ENCODE data around the gene AHCYL2. TPM values are rescaled to one million over a fixed set of nuclear protein-coding genes. Genes with fewer than 3 reads are reported as not detected.
"Not testable (repeated sequence)": the region's sequence is repeated elsewhere in the genome, so short reads cannot be mapped to it uniquely, and the experiment has no call there.

The AHCYL2 gene
- polyA plus RNA-seq, 4 donors, result 26.4 to 30.5 (median 29.7) TPM

- DNase-seq (ENCODE audit: low read depth in 4 of 4, low spot score in 3 of 4), result no peak
Measured at GRCh38 chr7:129240119-129240820, 15.4 kb downstream of the AHCYL2 start.

- DNase-seq (ENCODE audit: low read depth in 4 of 4, low spot score in 3 of 4), result no peak
Measured at GRCh38 chr7:129244220-129244619, 19.4 kb downstream of the AHCYL2 start.

- no peak for DNase-seq (ENCODE audit: low read depth in 4 of 4, low spot score in 3 of 4)
Measured at GRCh38 chr7:129245533-129245932, 20.7 kb downstream of the AHCYL2 start.

- DNase-seq (ENCODE audit: low read depth in 4 of 4, low spot score in 3 of 4), result no peak
Measured at GRCh38 chr7:129247087-129247486, 22.3 kb downstream of the AHCYL2 start.

- no peak for DNase-seq (ENCODE audit: low read depth in 4 of 4, low spot score in 3 of 4)
Measured at GRCh38 chr7:129252128-129252527, 27.3 kb downstream of the AHCYL2 start.

- DNase-seq (ENCODE audit: low read depth in 4 of 4, low spot score in 3 of 4), result not testable (repeated sequence)
Measured at GRCh38 chr7:129252603-129253002, 27.8 kb downstream of the AHCYL2 start.

GRCh38 chr7:129255800-129256199 lies 31.0 kb downstream of the AHCYL2 start:
- no peak for DNase-seq (ENCODE audit: low read depth in 4 of 4, low spot score in 3 of 4)

- DNase-seq (ENCODE audit: low read depth in 4 of 4, low spot score in 3 of 4), result no peak
Measured at GRCh38 chr7:129256221-129256620, 31.4 kb downstream of the AHCYL2 start.

GRCh38 chr7:129257168-129257567 lies 32.3 kb downstream of the AHCYL2 start:
- DNase-seq (ENCODE audit: low read depth in 4 of 4, low spot score in 3 of 4), result no peak

GRCh38 chr7:129258649-129259389 lies 34.0 kb downstream of the AHCYL2 start:
- DNase-seq (ENCODE audit: low read depth in 4 of 4, low spot score in 3 of 4), result no peak

GRCh38 chr7:129262324-129262723 lies 37.5 kb downstream of the AHCYL2 start:
- DNase-seq (ENCODE audit: low read depth in 4 of 4, low spot score in 3 of 4), result no peak

- DNase-seq (ENCODE audit: low read depth in 4 of 4, low spot score in 3 of 4), result no peak
Measured at GRCh38 chr7:129263168-129263567, 38.3 kb downstream of the AHCYL2 start.

GRCh38 chr7:129264534-129264933 lies 39.7 kb downstream of the AHCYL2 start:
- DNase-seq (ENCODE audit: low read depth in 4 of 4, low spot score in 3 of 4), result no peak

- no peak for DNase-seq (ENCODE audit: low read depth in 4 of 4, low spot score in 3 of 4)
Measured at GRCh38 chr7:129265328-129265727, 40.5 kb downstream of the AHCYL2 start.

- DNase-seq (ENCODE audit: low read depth in 4 of 4, low spot score in 3 of 4), result no peak
Measured at GRCh38 chr7:129266181-129266580, 41.4 kb downstream of the AHCYL2 start.

- DNase-seq (ENCODE audit: low read depth in 4 of 4, low spot score in 3 of 4), result no peak
Measured at GRCh38 chr7:129270077-129270476, 45.2 kb downstream of the AHCYL2 start.

- DNase-seq (ENCODE audit: low read depth in 4 of 4, low spot score in 3 of 4), result no peak
Measured at GRCh38 chr7:129271500-129272355, 46.9 kb downstream of the AHCYL2 start.

- no peak for DNase-seq (ENCODE audit: low read depth in 4 of 4, low spot score in 3 of 4)
Measured at GRCh38 chr7:129273936-129274335, 49.1 kb downstream of the AHCYL2 start.

GRCh38 chr7:129277629-129278028 lies 52.8 kb downstream of the AHCYL2 start:
- DNase-seq (ENCODE audit: low read depth in 4 of 4, low spot score in 3 of 4), result no peak

GRCh38 chr7:129278688-129279087 lies 53.9 kb downstream of the AHCYL2 start:
- DNase-seq (ENCODE audit: low read depth in 4 of 4, low spot score in 3 of 4), result no peak

GRCh38 chr7:129279757-129280156 lies 54.9 kb downstream of the AHCYL2 start:
- no peak for DNase-seq (ENCODE audit: low read depth in 4 of 4, low spot score in 3 of 4)

Data from left renal pelvis (tissue), 4 donors.